PC-9 (cell line): Measurements from ENCODE around the gene KIAA1671. TPM values are rescaled to one million over a fixed set of nuclear protein-coding genes. Genes with fewer than 3 reads are reported as not detected.

ENCODE experiments used
- BruUV-seq: library from RNA; stranded (reverse); fragments of 400-500 nt; replicated peaks from 2 replicates; lab custom pipeline; 2021; lab: Mats Ljungman, UMichigan
- CTCF ChIA-PET: fragments of 300-600 bp; sonication (Branson Sonifier 250); formaldehyde crosslinking; loops from one replicate; lab custom pipeline; 2022; ENCODE audit warnings: antibody characterized with exemption; lab: Charles Lee
- POLR2A ChIA-PET: fragments of 300-600 bp; sonication (Branson Sonifier 250); formaldehyde crosslinking; loops from one replicate; lab custom pipeline; 2022; ENCODE audit warnings: antibody characterized with exemption; ENCODE audit not compliant: unreplicated experiment; lab: Charles Lee
- DNase-seq, 2 experiments: peaks; one replicate each; pipeline versions ENCODE4 v3.0.0 to v3.0.0-alpha.2; 2015 to 2022; ENCODE audit warnings: mixed read lengths in 1 of 2
- H2AFZ ChIP-seq: fragments of 200-600 bp; sonication (generic); 2 replicates; pipeline ENCODE4 v1.8.1; 2017; ENCODE audit warnings: antibody characterized with exemption
- H3F3A ChIP-seq: fragments of 200-600 bp; sonication (generic); 2 replicates; pipeline ENCODE4 v1.8.1; 2017; ENCODE audit warnings: antibody characterized with exemption, mild to moderate bottlenecking, low read depth; ENCODE audit not compliant: insufficient read depth
- H3K27ac ChIP-seq: fragments of 200-600 bp; sonication (generic); 2 replicates; pipeline ENCODE4 v1.6.1; 2016; ENCODE audit warnings: mixed run types
- H3K27me3 ChIP-seq: fragments of 200-600 bp; sonication (generic); 2 replicates; pipeline ENCODE4 v1.6.1; 2016; ENCODE audit warnings: low read depth, mixed run types; ENCODE audit not compliant: insufficient read depth
- H3K36me3 ChIP-seq: fragments of 200-600 bp; sonication (generic); 2 replicates; pipeline ENCODE4 v1.6.1; 2016; ENCODE audit warnings: low read depth, mixed run types
- H3K4me1 ChIP-seq: fragments of 200-600 bp; sonication (generic); replicated peaks from 2 replicates; pipeline ENCODE4 v1.6.1; 2016; ENCODE audit warnings: mixed run types; ENCODE audit not compliant: insufficient read depth
- H3K4me2 ChIP-seq: fragments of 200-600 bp; sonication (generic); 2 replicates; pipeline ENCODE4 v1.6.1; 2017; ENCODE audit warnings: mixed run types
- H3K4me3 ChIP-seq: fragments of 200-600 bp; sonication (generic); 2 replicates; pipeline ENCODE4 v1.6.1; 2016; ENCODE audit warnings: mixed run types
- H3K79me2 ChIP-seq: fragments of 200-600 bp; sonication (generic); 2 replicates; pipeline ENCODE4 v1.6.1; 2017; ENCODE audit warnings: low read depth, mixed run types
- H3K9me2 ChIP-seq: fragments of 200-600 bp; sonication (generic); 2 replicates; pipeline ENCODE4 v1.8.1; 2017; ENCODE audit warnings: mild to moderate bottlenecking; ENCODE audit not compliant: insufficient read depth
- H3K9me3 ChIP-seq: fragments of 200-600 bp; sonication (generic); 2 replicates; pipeline ENCODE4 v1.8.1; 2016; ENCODE audit warnings: low read depth; ENCODE audit not compliant: insufficient read depth
- H4K20me1 ChIP-seq: fragments of 200-600 bp; sonication (generic); 2 replicates; pipeline ENCODE4 v1.8.1; 2017; ENCODE audit not compliant: insufficient read depth
- EZH2 ChIP-seq: fragments of 200-600 bp; sonication (generic); IDR thresholded peaks from 2 replicates; pipeline ENCODE4 v1.8.0; 2017; ENCODE audit warnings: antibody characterized with exemption, low read depth
- intact Hi-C: fragments of 100-400 bp; cut with micrococcal nuclease; formaldehyde crosslinking; loops from one replicate; pipeline ENCODE4 v1.10.0; 2022; ENCODE audit not compliant: unreplicated experiment
- total RNA-seq: library from RNA; stranded (reverse); gene quantifications from 2 replicates; pipeline ENCODE4 v1.2.3, GENCODE V29; 2021
- TF ChIP-seq, protein P1 (sequence below): fragments of 200-600 bp; sonication (generic); conservative IDR thresholded peaks from 2 replicates; pipeline ENCODE4 v1.6.1; 2017; ENCODE audit warnings: mixed run types, antibody characterized with exemption, mild to moderate bottlenecking, moderate library complexity

Gene KIAA1671
- total RNA-seq, 1 experiment from 2014 or later = 44.3 TPM

DNA sequence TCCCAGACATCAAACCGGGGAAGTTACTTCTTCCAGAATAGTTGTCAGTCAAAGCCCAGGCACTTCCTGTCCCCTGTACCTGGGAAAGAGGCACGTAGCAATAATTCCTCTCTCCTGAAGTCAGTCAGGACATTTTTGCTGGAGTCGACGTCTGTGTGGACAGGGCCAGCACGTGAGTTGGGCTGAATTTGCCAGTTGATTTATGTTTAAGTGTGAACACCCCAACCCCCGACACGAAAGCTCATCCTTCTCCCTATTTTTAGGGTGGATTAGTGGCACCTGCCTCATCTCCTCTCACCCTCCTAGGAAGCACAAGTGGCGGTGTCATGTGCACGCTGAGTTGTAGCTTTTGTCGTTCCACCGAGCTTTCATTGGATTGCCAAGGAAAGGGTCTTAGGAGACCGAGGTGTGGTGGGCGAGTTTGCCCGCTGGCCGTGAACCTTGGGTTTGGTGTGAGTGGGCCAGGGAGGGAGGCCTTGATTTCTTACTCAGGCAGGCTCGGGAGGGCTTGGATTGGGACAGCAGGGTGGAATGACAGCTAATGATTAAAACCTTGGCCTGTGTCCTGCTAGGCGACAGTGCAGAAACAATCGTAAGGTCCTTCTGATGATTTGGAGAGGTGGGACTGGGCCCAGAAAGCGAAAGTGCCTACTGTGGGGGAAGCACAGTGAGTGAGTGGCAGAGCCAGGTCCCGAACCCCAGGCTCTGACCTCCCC is 160.2 kb downstream of the KIAA1671 start:
- no peaks in the 10 kb centered on the region; the same call in 1 of the 2 replicates for H3K79me2 ChIP-seq
- DNase-seq = no peak
- no peaks in the 10 kb centered on the region for H3K27me3 ChIP-seq
- ChIA-PET POLR2A (no interaction called here), CTCF (no interaction called here)
- TF ChIP-seq, protein P1, sequence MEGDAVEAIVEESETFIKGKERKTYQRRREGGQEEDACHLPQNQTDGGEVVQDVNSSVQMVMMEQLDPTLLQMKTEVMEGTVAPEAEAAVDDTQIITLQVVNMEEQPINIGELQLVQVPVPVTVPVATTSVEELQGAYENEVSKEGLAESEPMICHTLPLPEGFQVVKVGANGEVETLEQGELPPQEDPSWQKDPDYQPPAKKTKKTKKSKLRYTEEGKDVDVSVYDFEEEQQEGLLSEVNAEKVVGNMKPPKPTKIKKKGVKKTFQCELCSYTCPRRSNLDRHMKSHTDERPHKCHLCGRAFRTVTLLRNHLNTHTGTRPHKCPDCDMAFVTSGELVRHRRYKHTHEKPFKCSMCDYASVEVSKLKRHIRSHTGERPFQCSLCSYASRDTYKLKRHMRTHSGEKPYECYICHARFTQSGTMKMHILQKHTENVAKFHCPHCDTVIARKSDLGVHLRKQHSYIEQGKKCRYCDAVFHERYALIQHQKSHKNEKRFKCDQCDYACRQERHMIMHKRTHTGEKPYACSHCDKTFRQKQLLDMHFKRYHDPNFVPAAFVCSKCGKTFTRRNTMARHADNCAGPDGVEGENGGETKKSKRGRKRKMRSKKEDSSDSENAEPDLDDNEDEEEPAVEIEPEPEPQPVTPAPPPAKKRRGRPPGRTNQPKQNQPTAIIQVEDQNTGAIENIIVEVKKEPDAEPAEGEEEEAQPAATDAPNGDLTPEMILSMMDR = no peak
- no peak for TF ChIP-seq EZH2
- peaks cover 4% of the 10 kb centered on the region; the same call in 1 of the 2 replicates for H4K20me1 ChIP-seq
- H3K36me3 ChIP-seq = no peaks in the 10 kb centered on the region
- no peak overlapping the region for H3K27ac ChIP-seq
- H3K4me1 ChIP-seq = peaks cover 5% of the 10 kb centered on the region
- H3K9me2 ChIP-seq = no peaks in the 10 kb centered on the region
- H3K4me2 ChIP-seq = peak overlapping the region; percentile 93; the same call in 1 of the 2 replicates
- H3K4me3 ChIP-seq = no peak overlapping the region
- no TSS peak for BruUV-seq
- H2AFZ ChIP-seq = no peak overlapping the region
- peaks cover 6% of the 10 kb centered on the region; the same call in 1 of the 2 replicates for H3F3A ChIP-seq
- no peaks in the 10 kb centered on the region for H3K9me3 ChIP-seq
- intact Hi-C loops = loop anchor here (5.0 kb wide), 1 partner anchor 40 kb away; no protein-coding TSS in a partner anchor

DNA sequence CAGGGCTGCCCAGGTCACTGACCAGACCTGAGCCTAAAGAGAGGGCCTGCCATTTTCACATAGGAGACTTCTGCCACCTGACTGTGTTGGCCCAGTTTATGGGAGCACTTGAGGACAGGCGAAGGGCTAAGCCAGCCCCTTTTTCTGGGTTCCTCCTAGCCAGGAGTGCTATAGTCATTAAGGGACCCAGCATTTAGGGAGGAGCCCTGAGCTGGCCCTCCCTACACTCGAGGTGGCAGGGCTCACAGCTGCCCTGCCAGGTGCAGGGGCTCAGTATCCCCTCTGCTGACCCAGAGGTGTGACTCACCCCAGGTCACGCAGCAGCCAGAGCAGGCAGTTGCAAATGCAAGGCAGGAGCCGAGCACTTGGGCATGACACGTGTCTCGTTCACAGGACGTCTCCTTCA is 160.8 kb downstream of the KIAA1671 start:
- POLR2A ChIA-PET = no interaction called here
- intact Hi-C loops = loop anchor here (5.0 kb wide), 1 partner anchor 39 kb away; no protein-coding TSS in a partner anchor
- H3K4me2 ChIP-seq = no peak overlapping the region
- no TSS peak for BruUV-seq
- peaks cover 6% of the 10 kb centered on the region; the same call in 1 of the 2 replicates for H3F3A ChIP-seq
- no peaks in the 10 kb centered on the region for H3K9me2 ChIP-seq
- H3K79me2 ChIP-seq = no peaks in the 10 kb centered on the region; the same call in 1 of the 2 replicates
- H3K36me3 ChIP-seq = no peaks in the 10 kb centered on the region
- peaks cover 2% of the 10 kb centered on the region; the same call in 1 of the 2 replicates for H4K20me1 ChIP-seq
- H2AFZ ChIP-seq = no peak overlapping the region
- H3K4me1 ChIP-seq = peaks cover 5% of the 10 kb centered on the region
- no peak for DNase-seq
- H3K27me3 ChIP-seq = no peaks in the 10 kb centered on the region
- H3K27ac ChIP-seq = no peak overlapping the region
- CTCF ChIA-PET = no interaction called here
- no peak overlapping the region for H3K4me3 ChIP-seq
- no peaks in the 10 kb centered on the region for H3K9me3 ChIP-seq
- TF ChIP-seq, protein P1 = no peak
- no peak for TF ChIP-seq EZH2

DNA sequence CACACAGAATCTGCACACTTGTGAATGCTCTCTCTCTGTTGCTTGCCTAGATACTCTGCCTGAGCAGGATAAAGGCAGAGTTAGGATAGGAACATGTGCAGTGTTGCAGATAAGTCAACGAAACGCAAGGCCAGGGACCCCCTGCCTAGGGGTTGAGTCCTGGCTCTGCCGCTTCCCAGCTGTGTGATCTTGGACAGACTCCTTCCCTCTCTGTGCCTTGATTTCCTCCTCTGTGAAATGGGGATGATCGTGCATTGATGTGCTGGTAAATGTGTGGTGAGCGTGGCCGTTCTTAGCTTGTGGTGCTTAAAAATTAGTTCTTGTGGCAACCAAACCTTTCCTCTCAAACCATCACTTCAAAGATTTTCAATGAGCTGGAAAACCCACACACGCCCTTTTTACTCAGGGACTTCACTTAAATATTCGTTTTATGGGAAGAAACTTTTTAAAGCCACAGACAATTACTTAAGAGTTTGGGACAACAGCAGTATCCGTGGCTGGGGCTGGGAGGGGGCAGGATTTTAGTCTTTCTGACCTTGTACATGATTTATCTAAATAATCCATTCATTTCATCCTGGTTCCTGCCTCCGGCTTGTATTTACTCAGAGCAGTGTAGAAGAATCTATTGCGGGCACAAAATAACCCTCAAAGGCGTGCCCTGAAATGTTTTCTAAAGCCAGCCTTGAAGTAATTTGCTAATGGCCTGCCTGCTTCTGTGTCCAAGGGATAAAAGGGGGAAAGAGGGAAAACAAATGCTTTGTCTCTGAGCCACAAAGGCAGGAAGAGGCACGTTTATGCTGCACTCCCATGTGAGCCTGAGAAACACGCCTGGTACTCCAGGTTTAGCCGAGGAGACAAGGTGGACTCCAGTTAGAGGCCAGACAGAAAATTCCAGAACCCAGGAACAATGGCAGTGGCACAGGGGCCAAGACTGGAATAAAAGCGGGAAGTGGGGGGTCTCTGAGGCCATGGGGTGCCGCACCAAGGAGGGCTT is 162.2 kb downstream of the KIAA1671 start:
- intact Hi-C loops = loop anchor here (5.0 kb wide), 1 partner anchor 38 kb away; no protein-coding TSS in a partner anchor

More for the DNA sequence above, 162.2 kb downstream of the KIAA1671 start:
- ChIA-PET POLR2A (no interaction called here), CTCF (no interaction called here)
- no peaks in the 10 kb centered on the region for H3K9me3 ChIP-seq
- H2AFZ ChIP-seq = no peak overlapping the region
- H3F3A ChIP-seq = peaks cover 10% of the 10 kb centered on the region; the same call in 1 of the 2 replicates
- H3K79me2 ChIP-seq = no peaks in the 10 kb centered on the region; the same call in 1 of the 2 replicates
- no TSS peak for BruUV-seq
- no peak for TF ChIP-seq EZH2
- TF ChIP-seq, protein P1 = no peak
- no peak overlapping the region for H3K4me3 ChIP-seq
- no peak for DNase-seq
- H3K36me3 ChIP-seq = no peaks in the 10 kb centered on the region
- no peak overlapping the region for H3K4me2 ChIP-seq
- no peaks in the 10 kb centered on the region for H3K9me2 ChIP-seq
- H3K4me1 ChIP-seq = peaks cover 13% of the 10 kb centered on the region
- peaks cover 2% of the 10 kb centered on the region; the same call in 1 of the 2 replicates for H4K20me1 ChIP-seq
- no peak overlapping the region for H3K27ac ChIP-seq
- no peaks in the 10 kb centered on the region for H3K27me3 ChIP-seq
